ENCODE measurements around the gene RBP5.

RBP5 gene

GRCh38 chr12:7175493-7175892 is 46.8 kb upstream of the RBP5 start:
- TF ChIP-seq POLR2AphosphoS5 (IDR thresholded peaks at IDR 0.05; ENCODE audit: low read depth) (no peak), GABPA (IDR thresholded peaks at IDR 0.05; ENCODE audit: low read depth) (no peak), SPI1 (IDR thresholded peaks at IDR 0.05; ENCODE audit: borderline replicate concordance, low read depth) (no peak), REST (IDR thresholded peaks at IDR 0.05; ENCODE audit: insufficient replicate concordance, low read depth) (no peak)
- TF ChIP-seq, protein P1, sequence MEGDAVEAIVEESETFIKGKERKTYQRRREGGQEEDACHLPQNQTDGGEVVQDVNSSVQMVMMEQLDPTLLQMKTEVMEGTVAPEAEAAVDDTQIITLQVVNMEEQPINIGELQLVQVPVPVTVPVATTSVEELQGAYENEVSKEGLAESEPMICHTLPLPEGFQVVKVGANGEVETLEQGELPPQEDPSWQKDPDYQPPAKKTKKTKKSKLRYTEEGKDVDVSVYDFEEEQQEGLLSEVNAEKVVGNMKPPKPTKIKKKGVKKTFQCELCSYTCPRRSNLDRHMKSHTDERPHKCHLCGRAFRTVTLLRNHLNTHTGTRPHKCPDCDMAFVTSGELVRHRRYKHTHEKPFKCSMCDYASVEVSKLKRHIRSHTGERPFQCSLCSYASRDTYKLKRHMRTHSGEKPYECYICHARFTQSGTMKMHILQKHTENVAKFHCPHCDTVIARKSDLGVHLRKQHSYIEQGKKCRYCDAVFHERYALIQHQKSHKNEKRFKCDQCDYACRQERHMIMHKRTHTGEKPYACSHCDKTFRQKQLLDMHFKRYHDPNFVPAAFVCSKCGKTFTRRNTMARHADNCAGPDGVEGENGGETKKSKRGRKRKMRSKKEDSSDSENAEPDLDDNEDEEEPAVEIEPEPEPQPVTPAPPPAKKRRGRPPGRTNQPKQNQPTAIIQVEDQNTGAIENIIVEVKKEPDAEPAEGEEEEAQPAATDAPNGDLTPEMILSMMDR (IDR thresholded peaks at IDR 0.05; ENCODE audit: insufficient read depth, low read length), result no peak
- no peak overlapping the region for H3K27ac ChIP-seq (replicated peaks)
- no peak for DNase-seq (ENCODE audit: low read depth in 1 of 2, low spot score in 1 of 2)
- no peak overlapping the region for H3K4me3 ChIP-seq (replicated peaks; ENCODE audit: insufficient read depth, low read length)
- H3K27me3 ChIP-seq (ENCODE audit: insufficient read depth, poor library complexity, severe bottlenecking), result no peaks in the 10 kb centered on the region

- no peak overlapping the region for H3K27ac ChIP-seq (replicated peaks)
- H3K27me3 ChIP-seq (ENCODE audit: insufficient read depth, poor library complexity, severe bottlenecking), result no peaks in the 10 kb centered on the region
- DNase-seq (ENCODE audit: low read depth in 1 of 2, low spot score in 1 of 2), result no peak
- H3K4me3 ChIP-seq (replicated peaks; ENCODE audit: insufficient read depth, low read length), result no peak overlapping the region
- TF ChIP-seq, protein P1 (IDR thresholded peaks at IDR 0.05; ENCODE audit: insufficient read depth, low read length), result no peak
- TF ChIP-seq POLR2AphosphoS5 (IDR thresholded peaks at IDR 0.05; ENCODE audit: low read depth), result no peak
- TF ChIP-seq REST (IDR thresholded peaks at IDR 0.05; ENCODE audit: insufficient replicate concordance, low read depth), result no peak
- TF ChIP-seq GABPA (IDR thresholded peaks at IDR 0.05; ENCODE audit: low read depth), result no peak
- no peak for TF ChIP-seq SPI1 (IDR thresholded peaks at IDR 0.05; ENCODE audit: borderline replicate concordance, low read depth)
Measured at GRCh38 chr12:7171854-7172253, 43.2 kb upstream of the RBP5 start.

DNA sequence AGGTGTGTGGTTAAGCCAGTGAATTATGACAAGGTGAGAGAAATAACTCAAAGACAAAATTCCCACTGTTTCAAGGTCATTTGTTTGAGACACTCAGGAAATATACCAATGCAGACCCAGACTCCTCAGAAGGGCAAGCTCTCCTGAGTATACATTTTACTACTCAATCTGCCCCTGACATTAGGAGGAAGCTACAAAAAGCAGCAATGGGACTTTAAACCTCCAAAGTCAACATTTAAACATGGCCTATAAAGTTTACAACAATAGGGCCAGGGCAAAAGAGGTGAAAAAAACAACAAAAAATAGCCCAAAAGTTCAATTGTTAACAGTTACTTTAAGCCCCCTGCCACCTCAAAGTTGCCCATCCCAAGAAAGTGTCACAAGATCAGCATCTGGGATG is 41.3 kb upstream of the RBP5 start:
- H3K27me3 ChIP-seq (ENCODE audit: insufficient read depth, poor library complexity, severe bottlenecking), result no peaks in the 10 kb centered on the region
- no peak overlapping the region for H3K4me3 ChIP-seq (replicated peaks; ENCODE audit: insufficient read depth, low read length)
- no peak overlapping the region for H3K27ac ChIP-seq (replicated peaks)
- TF ChIP-seq, protein P1 (IDR thresholded peaks at IDR 0.05; ENCODE audit: insufficient read depth, low read length), result no peak
- TF ChIP-seq SPI1 (IDR thresholded peaks at IDR 0.05; ENCODE audit: borderline replicate concordance, low read depth), result no peak
- TF ChIP-seq POLR2AphosphoS5 (IDR thresholded peaks at IDR 0.05; ENCODE audit: low read depth), result no peak
- DNase-seq (ENCODE audit: low read depth in 1 of 2, low spot score in 1 of 2), result no peak

- H3K4me3 ChIP-seq (replicated peaks; ENCODE audit: insufficient read depth, low read length), result no peak overlapping the region
- no peak for DNase-seq (ENCODE audit: low read depth in 1 of 2, low spot score in 1 of 2)
- no peak overlapping the region for H3K27ac ChIP-seq (replicated peaks)
- TF ChIP-seq GABPA (IDR thresholded peaks at IDR 0.05; ENCODE audit: low read depth) (no peak), POLR2AphosphoS5 (IDR thresholded peaks at IDR 0.05; ENCODE audit: low read depth) (no peak), SPI1 (IDR thresholded peaks at IDR 0.05; ENCODE audit: borderline replicate concordance, low read depth) (no peak), REST (IDR thresholded peaks at IDR 0.05; ENCODE audit: insufficient replicate concordance, low read depth) (no peak)
- TF ChIP-seq, protein P1 (IDR thresholded peaks at IDR 0.05; ENCODE audit: insufficient read depth, low read length), result no peak
- H3K27me3 ChIP-seq (ENCODE audit: insufficient read depth, poor library complexity, severe bottlenecking), result no peaks in the 10 kb centered on the region
Measured at GRCh38 chr12:7162691-7163114, 34.0 kb upstream of the RBP5 start.

Measured in HL-60 (cell line).